T47D (cell line): Measurements from ENCODE around the gene NCAPG.
"Not testable (repeated sequence)": the region's sequence is repeated elsewhere in the genome, so short reads cannot be mapped to it uniquely, and the experiment has no call there.

Experiments used
- DNase-seq, 2 experiments: peaks; one replicate each; pipeline versions ENCODE4 v3.0.0 to v3.0.0-alpha.2; 2011 to 2012; ENCODE audit warnings: low read depth in 1 of 2, low spot score in 1 of 2
- JUND ChIP-seq: IDR thresholded peaks from 2 replicates; pipeline ENCODE4 v1.6.1; 2012; ENCODE audit warnings: low read depth
- in situ Hi-C: cut with HindIII; loops from 2 replicates; pipeline ENCODE4 v1.10.0; 2016; ENCODE audit warnings: low sequenced_read_pairs, low pct_unique_long_range_greater_than_20kb

The NCAPG gene

DNA sequence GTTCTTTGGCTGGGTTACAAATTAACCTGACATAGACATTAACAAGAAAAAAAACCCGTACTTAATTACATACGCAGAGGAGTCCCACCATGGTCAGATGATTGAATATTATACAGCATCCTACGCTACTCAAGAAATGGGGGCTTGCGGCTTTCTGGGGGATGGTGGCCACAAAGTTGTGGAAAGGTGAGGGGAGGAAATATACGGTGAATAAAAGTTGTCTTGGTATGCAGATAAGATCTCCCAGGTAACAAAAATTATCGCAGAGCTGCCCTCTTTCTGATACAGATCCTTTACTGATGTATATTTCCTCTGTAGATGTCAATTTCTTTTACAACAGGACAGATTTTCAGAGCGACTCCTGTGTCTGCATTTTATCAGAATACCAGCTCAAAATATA, 1.1 kb upstream of the NCAPG start:
- DNase-seq = no peak
- in situ Hi-C loops = no loop called here
- no peak for TF ChIP-seq JUND

DNA sequence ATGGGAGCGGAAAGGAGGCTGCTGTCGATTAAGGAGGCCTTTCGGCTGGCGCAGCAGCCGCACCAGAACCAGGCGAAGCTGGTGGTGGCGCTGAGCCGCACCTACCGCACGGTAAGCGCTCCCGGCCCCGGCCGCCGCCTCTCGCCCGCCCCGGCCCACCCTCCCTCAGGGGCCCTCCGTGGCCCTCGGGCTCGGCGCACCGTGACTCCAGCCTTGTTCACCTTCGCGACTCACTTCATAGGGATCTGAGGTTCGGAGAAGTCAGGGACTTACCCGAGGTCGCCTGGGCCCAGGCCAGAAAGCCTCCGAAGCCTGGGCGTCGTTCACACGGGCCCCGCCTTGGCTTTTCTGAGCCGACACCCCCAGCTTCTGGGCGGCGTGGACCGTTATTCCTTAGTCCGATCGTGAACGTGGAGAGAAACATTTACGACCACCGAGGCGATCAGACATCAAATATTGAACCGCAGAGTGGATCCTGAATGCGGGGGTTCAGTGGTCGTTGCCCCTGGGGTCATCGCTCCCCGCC, 362 bp downstream of the NCAPG start:
- TF ChIP-seq JUND = no peak
- in situ Hi-C loops = no loop called here
- DNase-seq = no peak

DNA sequence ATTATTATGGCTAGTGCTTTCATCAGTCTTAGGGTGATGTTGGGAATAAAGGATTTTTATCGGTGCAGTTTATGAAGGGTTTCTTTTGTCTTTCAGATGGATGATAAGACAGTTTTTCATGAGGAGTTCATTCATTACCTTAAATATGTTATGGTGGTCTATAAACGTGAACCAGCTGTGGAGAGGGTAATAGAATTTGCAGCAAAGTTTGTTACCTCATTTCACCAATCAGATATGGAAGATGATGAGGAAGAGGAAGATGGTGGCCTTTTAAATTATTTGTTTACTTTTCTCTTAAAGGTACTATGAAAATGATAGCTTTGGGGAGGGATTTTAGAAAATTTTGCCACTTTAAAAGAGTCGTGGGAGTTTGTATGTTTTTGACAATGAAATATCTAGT, 1.3 kb downstream of the NCAPG start:
- no peak for DNase-seq
- in situ Hi-C loops = no loop called here
- no peak for TF ChIP-seq JUND

DNA sequence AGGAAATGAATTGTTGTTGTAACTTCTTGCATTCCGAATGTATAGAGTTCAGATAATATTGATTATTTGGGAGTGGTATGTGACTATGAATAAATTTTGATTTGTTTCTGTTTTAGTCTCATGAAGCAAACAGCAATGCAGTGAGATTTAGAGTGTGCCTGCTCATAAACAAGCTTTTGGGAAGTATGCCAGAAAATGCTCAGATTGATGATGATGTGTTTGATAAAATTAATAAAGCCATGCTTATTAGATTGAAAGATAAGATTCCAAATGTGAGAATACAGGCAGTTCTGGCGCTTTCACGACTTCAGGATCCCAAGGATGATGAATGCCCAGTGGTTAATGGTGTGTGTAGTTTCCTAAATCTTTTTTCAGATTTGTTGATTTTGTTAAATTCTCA, 2.0 kb downstream of the NCAPG start:
- in situ Hi-C loops = no loop called here
- no peak for TF ChIP-seq JUND
- no peak for DNase-seq

DNA sequence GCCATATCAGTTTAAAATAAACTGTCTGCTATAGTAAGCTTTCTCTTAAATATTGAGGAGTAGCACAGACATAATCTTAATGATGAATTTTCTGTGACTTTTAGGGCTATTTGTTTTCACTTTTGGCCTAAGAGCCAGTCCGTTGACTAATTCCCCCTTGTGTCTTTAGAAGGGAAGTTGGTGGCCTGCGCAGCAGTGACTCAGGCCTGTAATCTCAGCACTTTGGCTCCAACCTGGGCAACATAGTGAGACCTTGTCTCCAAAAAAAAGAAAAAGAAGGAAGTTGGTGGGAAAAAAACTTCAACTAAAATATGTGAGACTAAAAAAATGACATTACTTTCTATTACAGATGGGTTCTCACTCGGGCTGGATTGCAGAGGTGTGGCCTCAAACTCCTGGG, 3.4 kb downstream of the NCAPG start:
- in situ Hi-C loops = no loop called here
- no peak for TF ChIP-seq JUND
- no peak for DNase-seq

DNA sequence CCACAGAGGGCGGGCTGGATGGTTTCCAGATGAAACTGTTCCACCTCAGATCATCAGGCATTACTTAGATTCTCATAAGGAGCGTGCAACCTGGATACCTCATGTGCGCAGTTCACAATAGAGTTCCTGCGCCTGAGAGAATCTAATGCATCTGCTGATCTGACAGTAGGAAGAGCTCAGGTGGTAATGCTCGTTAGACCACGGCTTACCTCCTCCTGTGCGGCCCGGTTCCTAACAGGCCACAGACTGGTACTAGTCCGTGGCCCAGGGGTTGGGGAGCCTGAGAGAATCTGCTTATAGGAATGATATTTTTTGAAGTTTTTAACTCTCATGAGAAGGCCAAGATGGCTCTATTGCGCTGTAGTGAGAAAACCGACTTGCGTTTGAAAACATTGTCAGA, 5.4 kb downstream of the NCAPG start:
- in situ Hi-C loops = no loop called here
- no peak for DNase-seq
- TF ChIP-seq JUND = no peak

DNA sequence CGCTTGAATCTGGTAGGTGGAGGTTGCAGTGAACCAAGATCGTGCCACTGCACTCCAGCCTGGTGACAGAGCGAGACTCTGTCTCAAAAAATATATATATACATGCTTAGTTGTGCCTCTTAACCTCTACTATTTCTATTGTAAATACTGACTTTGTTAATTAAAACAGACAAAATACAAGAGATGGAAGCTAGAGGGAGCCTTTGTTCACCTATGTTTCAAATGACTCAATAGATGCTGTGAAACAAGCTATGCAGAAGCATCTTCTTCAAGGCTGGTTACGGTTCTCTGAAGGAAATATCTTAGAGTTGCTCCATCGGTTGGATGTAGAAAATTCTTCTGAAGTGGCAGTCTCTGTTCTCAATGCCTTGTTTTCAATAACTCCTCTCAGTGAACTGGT, 6.2 kb downstream of the NCAPG start:
- in situ Hi-C loops = no loop called here
- DNase-seq = peak in 1 of 2 experiments; percentile 60
- TF ChIP-seq JUND = no peak

DNA sequence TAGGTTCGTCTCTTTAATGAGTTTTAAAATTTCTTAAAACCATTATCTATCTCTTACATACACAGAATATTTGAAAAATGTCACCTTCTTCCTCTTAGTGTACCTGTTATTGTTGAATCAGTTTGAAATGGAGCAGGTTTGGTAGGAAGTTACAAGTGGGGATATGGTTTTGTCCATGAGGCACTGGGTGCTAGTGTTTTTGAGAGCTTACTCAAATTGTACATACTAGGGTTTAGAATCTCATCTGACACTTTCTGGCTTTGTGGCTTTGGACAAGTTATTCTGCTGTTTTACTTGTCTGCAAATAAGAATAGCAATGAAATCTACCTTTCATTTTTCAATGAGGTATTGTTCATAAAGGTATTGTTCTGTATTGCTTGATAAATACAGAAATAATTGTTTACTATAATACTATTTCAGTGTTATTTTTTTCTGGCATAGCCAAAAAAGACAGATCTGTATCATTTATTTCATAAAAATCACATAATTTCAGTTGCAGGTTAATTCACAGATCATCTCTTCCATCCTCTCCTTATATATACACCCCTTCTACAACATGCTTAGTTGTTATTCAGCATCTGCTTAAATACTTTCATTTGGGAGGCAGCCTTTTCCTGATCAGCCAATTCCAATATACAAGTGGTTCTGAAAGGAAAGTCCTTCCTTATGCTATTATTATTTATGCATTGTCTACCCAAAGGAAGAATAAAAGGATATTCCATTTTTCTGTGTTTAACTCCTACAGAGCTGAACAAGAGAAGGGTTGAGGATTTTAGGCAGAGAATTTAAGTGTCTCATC, 13.3 kb downstream of the NCAPG start:
- DNase-seq = no peak
- TF ChIP-seq JUND = no peak
- in situ Hi-C loops = no loop called here

DNA sequence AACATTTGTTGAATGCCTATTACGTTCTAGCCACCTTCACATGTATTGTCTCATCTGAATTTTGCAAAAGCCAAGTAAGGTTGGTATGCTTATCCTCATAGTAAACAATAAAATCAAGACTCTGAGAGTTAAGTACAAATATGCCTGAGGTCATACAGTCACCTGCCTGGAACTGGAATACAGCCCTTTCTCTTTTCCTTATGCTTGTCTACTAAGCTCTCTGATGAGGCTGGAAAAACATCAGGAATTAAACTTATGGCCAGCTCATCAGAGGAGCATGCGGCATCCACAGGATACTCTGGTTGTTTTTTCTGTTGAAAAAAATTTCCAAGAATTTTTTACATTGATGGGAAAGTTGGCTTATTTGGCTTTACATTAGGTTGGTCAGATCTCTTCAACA, 35.5 kb downstream of the NCAPG start:
- in situ Hi-C loops = no loop called here
- no peak for TF ChIP-seq JUND
- peak in 1 of 2 experiments; percentile 19 for DNase-seq

DNA sequence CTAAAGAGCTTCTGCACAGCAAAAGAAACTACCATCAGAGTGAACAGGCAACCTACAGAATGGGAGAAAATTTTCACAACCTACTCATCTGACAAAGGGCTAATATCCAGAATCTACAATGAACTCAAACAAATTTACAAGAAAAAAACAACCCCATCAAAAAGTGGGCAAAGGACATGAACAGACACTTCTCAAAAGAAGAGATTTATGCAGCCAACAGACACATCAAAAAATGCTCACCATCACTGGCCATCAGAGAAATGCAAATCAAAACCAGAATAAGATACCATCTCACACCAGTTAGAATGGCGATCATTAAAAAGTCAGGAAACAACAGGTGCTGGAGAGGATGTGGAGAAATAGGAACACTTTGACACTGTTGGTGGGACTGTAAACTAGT, 39.5 kb downstream of the NCAPG start:
- in situ Hi-C loops, DNase-seq: not testable (repeated sequence)

DNA sequence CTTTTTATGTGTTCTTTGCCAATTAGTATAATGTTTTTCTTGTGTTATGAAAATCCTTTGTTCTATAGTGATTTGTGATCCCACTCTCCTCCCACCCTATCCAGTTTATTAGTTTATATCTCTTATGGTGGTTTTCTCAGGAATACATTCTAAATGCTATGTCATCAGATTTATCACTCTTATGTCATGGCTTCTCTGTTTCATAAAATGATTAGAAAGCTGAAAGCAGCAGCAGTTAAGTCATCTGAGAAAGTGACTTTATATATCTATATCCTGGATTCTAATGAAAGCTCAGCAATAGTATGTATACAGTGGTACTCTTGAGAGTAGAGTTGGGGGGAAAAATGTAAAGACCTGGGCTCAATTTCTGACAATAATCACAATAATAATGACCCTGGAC, 41.2 kb downstream of the NCAPG start:
- in situ Hi-C loops = no loop called here

DNA sequence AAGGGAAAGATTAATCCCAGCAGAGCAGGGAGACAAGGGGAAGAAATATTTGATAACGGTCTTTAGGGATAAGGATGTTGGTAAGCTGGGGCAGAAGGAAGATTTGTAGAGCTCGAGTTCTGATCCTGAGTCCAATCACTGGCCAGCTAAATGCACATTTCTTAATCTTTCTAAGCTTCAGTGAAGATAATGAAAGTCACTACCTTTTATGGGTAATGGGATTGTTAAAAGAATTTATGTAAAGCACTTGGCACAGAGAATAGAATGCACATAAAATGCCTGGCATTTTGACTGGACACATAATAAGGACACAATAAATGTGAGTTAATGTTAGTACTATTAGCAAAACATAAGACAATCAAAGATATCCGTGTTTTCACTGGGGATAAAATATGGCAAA, 43.3 kb downstream of the NCAPG start:
- DNase-seq = no peak
- in situ Hi-C loops = no loop called here
- no peak for TF ChIP-seq JUND

More for the DNA sequence above, 41.2 kb downstream of the NCAPG start:
- no peak for DNase-seq
- no peak for TF ChIP-seq JUND

DNA sequence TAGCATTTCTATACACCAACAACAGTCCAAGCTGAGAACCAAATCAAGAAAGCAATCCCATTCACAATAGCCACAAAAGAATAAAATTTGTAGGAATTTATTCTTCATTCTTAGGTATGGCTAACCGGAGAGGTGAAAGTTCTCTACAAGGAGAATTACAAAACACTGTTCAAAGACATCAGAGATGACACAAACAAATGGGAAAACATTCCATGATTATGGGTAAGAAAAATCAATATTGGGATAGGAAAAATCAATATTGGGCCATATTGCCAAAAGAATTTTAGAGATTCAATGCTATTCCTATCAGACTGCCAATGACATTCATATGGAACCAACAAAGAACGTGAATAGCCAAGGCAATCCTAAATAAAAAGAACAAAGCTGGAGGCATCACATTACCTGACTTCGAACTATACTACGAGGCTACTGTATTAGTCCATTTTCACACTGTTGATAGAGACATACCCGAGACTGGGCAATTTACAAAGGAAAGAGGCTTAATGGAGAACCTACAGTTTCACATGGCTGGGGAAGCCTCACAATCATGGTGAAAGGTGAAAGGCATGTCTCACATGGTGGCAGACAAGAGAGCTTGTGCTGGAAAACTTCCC, 49.1 kb downstream of the NCAPG start:
- TF ChIP-seq JUND = no peak
- in situ Hi-C loops = no loop called here
- no peak for DNase-seq

DNA sequence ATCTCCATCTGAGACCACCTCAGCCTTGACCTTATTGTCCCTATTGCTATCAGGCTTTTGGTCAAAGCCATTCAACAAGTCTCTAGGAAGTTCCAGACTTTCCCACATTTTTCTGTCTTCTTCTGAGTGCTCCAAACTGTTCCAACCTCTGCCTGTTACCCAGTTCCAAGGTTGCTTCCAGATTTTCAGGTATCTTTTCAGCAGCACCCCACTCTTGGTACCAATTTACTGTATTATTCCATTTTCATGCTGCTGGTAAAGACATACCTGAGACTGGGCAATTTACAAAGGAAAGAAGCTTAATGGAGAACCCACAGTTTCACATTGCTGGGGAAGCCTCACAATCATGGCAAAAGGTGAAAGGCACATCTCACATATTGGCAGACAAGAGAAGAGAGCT, 51.1 kb downstream of the NCAPG start:
- DNase-seq, in situ Hi-C loops: not testable (repeated sequence)
